ENCODE results near the gene DENND4B.

Gene DENND4B

GRCh38 chr1:153945131-153945794 lies 1.3 kb downstream of the DENND4B start:
- peak; percentile 86 for DNase-seq

GRCh38 chr1:153944827-153945117 lies 1.7 kb downstream of the DENND4B start:
- no peak for DNase-seq

- peak; percentile 36 for DNase-seq
Observed at GRCh38 chr1:153944005-153944826, 2.3 kb downstream of the DENND4B start.

- no peak for DNase-seq
Observed at GRCh38 chr1:153942766-153943549, 3.6 kb downstream of the DENND4B start.

GRCh38 chr1:153941826-153942725 lies 4.4 kb downstream of the DENND4B start:
- no peak for DNase-seq

- no peak for DNase-seq
Observed at GRCh38 chr1:153940756-153941155, 5.8 kb downstream of the DENND4B start.

- no peak for DNase-seq
Observed at GRCh38 chr1:153939476-153939875, 7.0 kb downstream of the DENND4B start.

GRCh38 chr1:153938996-153939395 lies 7.5 kb downstream of the DENND4B start:
- DNase-seq: no peak

- DNase-seq: no peak
Observed at GRCh38 chr1:153937331-153937730, 9.2 kb downstream of the DENND4B start.

GRCh38 chr1:153936011-153936802 lies 10.3 kb downstream of the DENND4B start:
- DNase-seq: no peak

- no peak for DNase-seq
Observed at GRCh38 chr1:153934746-153935145, 11.8 kb downstream of the DENND4B start.

- DNase-seq: no peak
Observed at GRCh38 chr1:153933955-153934354, 12.6 kb downstream of the DENND4B start.

GRCh38 chr1:153933430-153933829 lies 13.1 kb downstream of the DENND4B start:
- no peak for DNase-seq

GRCh38 chr1:153932156-153933131 lies 14.1 kb downstream of the DENND4B start:
- no peak for DNase-seq

- DNase-seq: no peak
Observed at GRCh38 chr1:153929981-153930948, 16.3 kb downstream of the DENND4B start.

GRCh38 chr1:153929426-153929825 lies 17.1 kb downstream of the DENND4B start:
- no peak for DNase-seq

GRCh38 chr1:153928791-153929341 lies 17.7 kb downstream of the DENND4B start:
- no peak for DNase-seq

- no peak for DNase-seq
Observed at GRCh38 chr1:153928245-153928644, 18.3 kb downstream of the DENND4B start.

GRCh38 chr1:153926405-153926804 lies 20.1 kb downstream of the DENND4B start:
- no peak for DNase-seq

Data from CD4-positive, alpha-beta T cell treated with Interleukin-12 subunit alpha and Interleukin-12 subunit beta, for 1 hour (primary cell).